Transverse colon (tissue), 4 donors: ENCODE data around the gene SCN8A.

Source experiments
- EP300 ChIP-seq: sonication (generic); formaldehyde crosslinking; IDR thresholded peaks from one replicate; pipeline ENCODE4 v1.6.1; 2017; ENCODE audit warnings: antibody characterized with exemption, low read depth
- POLR2A ChIP-seq: fragments of 450-650 bp; IDR thresholded peaks from one replicate; pipeline ENCODE4 v1.6.1; 2016; ENCODE audit warnings: antibody characterized with exemption, mild to moderate bottlenecking, moderate library complexity
- POLR2AphosphoS5 ChIP-seq, 3 donors: sonication (generic); formaldehyde crosslinking; IDR thresholded peaks; one replicate each; pipeline ENCODE4 v1.6.1; 2016; ENCODE audit warnings: antibody characterized with exemption in 3 of 3
- TF ChIP-seq, protein P1 (sequence below), 5 experiments: fragments of 200-600 bp in 3 of 5; fragments of 450-650 bp in 2 of 5; sonication (generic) in 3 of 5; IDR thresholded peaks; 1 replicate in 2 of 5; 2 replicates in 3 of 5; pipeline ENCODE4 v1.5.1; 2016 to 2017; ENCODE audit warnings: antibody characterized with exemption in 5 of 5, inconsistent platforms in 3 of 5, mild to moderate bottlenecking in 2 of 5, moderate library complexity in 1 of 5

DNA sequence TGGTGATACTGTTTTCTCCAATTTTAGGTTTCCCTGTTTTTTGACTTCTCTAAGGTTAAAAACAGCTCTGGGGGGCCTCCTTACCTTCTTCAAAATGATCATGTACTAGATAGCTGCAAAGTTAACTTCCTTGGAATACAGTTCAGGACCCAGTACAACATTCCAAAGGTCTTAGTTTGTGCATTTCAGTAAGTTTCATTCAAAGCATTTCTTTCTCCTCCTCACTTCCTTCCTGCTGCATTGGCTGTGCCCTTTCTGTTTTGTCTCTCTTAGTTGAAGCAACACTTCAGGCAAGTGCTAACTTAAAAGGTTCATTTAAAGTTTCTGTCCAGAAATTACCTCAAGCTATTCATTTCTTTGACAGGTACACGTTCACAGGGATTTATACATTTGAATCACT is 95.7 kb downstream of the SCN8A start:
- TF ChIP-seq, protein P1, sequence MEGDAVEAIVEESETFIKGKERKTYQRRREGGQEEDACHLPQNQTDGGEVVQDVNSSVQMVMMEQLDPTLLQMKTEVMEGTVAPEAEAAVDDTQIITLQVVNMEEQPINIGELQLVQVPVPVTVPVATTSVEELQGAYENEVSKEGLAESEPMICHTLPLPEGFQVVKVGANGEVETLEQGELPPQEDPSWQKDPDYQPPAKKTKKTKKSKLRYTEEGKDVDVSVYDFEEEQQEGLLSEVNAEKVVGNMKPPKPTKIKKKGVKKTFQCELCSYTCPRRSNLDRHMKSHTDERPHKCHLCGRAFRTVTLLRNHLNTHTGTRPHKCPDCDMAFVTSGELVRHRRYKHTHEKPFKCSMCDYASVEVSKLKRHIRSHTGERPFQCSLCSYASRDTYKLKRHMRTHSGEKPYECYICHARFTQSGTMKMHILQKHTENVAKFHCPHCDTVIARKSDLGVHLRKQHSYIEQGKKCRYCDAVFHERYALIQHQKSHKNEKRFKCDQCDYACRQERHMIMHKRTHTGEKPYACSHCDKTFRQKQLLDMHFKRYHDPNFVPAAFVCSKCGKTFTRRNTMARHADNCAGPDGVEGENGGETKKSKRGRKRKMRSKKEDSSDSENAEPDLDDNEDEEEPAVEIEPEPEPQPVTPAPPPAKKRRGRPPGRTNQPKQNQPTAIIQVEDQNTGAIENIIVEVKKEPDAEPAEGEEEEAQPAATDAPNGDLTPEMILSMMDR (IDR thresholded peaks at IDR 0.05), result no peak
- TF ChIP-seq POLR2AphosphoS5 (IDR thresholded peaks at IDR 0.05) (no peak), POLR2A (no peak), EP300 (no peak)
